Neural cell (in vitro differentiated cells): ENCODE data around the gene KLHL6. TPM values are rescaled to one million over a fixed set of nuclear protein-coding genes. Genes with fewer than 3 reads are reported as not detected.
"Not testable (repeated sequence)": the region's sequence is repeated elsewhere in the genome, so short reads cannot be mapped to it uniquely, and the experiment has no call there.

Experiments
- H2AFZ ChIP-seq: fragments of 200-600, 300-800 bp; sonication (generic), shearing (Covaris generic); 2 replicates; pipeline ENCODE4 v1.6.0; 2014; ENCODE audit warnings: low read depth, mild to moderate bottlenecking, antibody characterized with exemption, low read length, moderate library complexity
- H3F3A ChIP-seq: fragments of 200-600 bp; shearing (Covaris generic); 2 replicates; pipeline ENCODE4 v1.6.1; 2016; ENCODE audit warnings: mild to moderate bottlenecking, moderate library complexity, mixed read lengths, antibody characterized with exemption, low read length; ENCODE audit not compliant: insufficient read depth, poor library complexity, severe bottlenecking
- H3K27ac ChIP-seq: fragments of 200-600, 300-800 bp; sonication (generic), shearing (Covaris generic); 2 replicates; pipeline ENCODE4 v1.5.1; 2014; ENCODE audit warnings: mild to moderate bottlenecking, low read length, moderate library complexity
- H3K27me3 ChIP-seq: fragments of 300-800, 200-600 bp; sonication (generic), shearing (Covaris generic); 2 replicates; pipeline ENCODE4 v1.6.0; 2014; ENCODE audit warnings: mild to moderate bottlenecking, low read depth, low read length, moderate library complexity; ENCODE audit not compliant: insufficient read depth
- H3K36me3 ChIP-seq: fragments of 300-800, 200-600 bp; sonication (generic), shearing (Covaris generic); 2 replicates; pipeline ENCODE4 v1.5.1; 2014; ENCODE audit warnings: mild to moderate bottlenecking, antibody characterized with exemption, low read length, moderate library complexity; ENCODE audit not compliant: insufficient read depth
- H3K4me2 ChIP-seq: fragments of 300-800, 200-600 bp; sonication (generic), shearing (Covaris generic); 2 replicates; pipeline ENCODE4 v1.6.0; 2014; ENCODE audit warnings: mild to moderate bottlenecking, low read length
- H3K4me3 ChIP-seq: fragments of 300-800, 200-600 bp; sonication (generic), shearing (Covaris generic); 2 replicates; pipeline ENCODE4 v1.5.1; 2014; ENCODE audit warnings: mild to moderate bottlenecking, low read length, moderate library complexity
- H3K79me2 ChIP-seq: fragments of 200-600 bp; shearing (Covaris generic); replicated peaks from 2 replicates; pipeline ENCODE4 v1.6.0; 2014; ENCODE audit warnings: mild to moderate bottlenecking, low read length, moderate library complexity; ENCODE audit not compliant: insufficient read depth
- H3K9ac ChIP-seq: fragments of 300-800, 200-600 bp; sonication (generic), shearing (Covaris generic); 2 replicates; pipeline ENCODE4 v1.6.1; 2016; ENCODE audit warnings: mild to moderate bottlenecking, low read length, mixed read lengths
- H3K9me2 ChIP-seq: fragments of 200-600 bp; shearing (Covaris generic); 2 replicates; pipeline ENCODE4 v1.6.1; 2016; ENCODE audit warnings: mild to moderate bottlenecking, low read length, mixed read lengths; ENCODE audit not compliant: insufficient read depth
- H3K9me3 ChIP-seq: fragments of 200-600, 300-800 bp; sonication (generic), shearing (Covaris generic); 2 replicates; pipeline ENCODE4 v1.6.1; 2016; ENCODE audit warnings: mild to moderate bottlenecking, mixed run types, low read length, moderate library complexity, mixed read lengths
- H4K20me1 ChIP-seq: fragments of 200-600 bp; shearing (Covaris generic); 2 replicates; pipeline ENCODE4 v1.6.1; 2016; ENCODE audit warnings: mild to moderate bottlenecking, mixed run types; ENCODE audit not compliant: insufficient read depth
- CTCF ChIP-seq: fragments of 450-650 bp; IDR thresholded peaks from 2 replicates; pipeline ENCODE4 v1.5.1; 2014; ENCODE audit warnings: antibody characterized with exemption, mild to moderate bottlenecking, moderate library complexity; ENCODE audit not compliant: poor library complexity, severe bottlenecking
- EP300 ChIP-seq: fragments of 450-650 bp; conservative IDR thresholded peaks from 2 replicates; pipeline ENCODE4 v1.6.1; 2014; ENCODE audit warnings: antibody characterized with exemption, mild to moderate bottlenecking, moderate library complexity; ENCODE audit not compliant: poor library complexity, severe bottlenecking
- EZH2 ChIP-seq: fragments of 200-600, 300-800 bp; shearing (Covaris generic), sonication (generic); IDR thresholded peaks from 2 replicates; pipeline ENCODE4 v1.6.1; 2014; ENCODE audit warnings: antibody characterized with exemption, low read length, borderline replicate concordance, mild to moderate bottlenecking; ENCODE audit not compliant: insufficient read depth, poor library complexity, severe bottlenecking
- MXI1 ChIP-seq: fragments of 450-650 bp; conservative IDR thresholded peaks from 2 replicates; pipeline ENCODE4 v1.6.1; 2014; ENCODE audit warnings: antibody characterized with exemption, mild to moderate bottlenecking; ENCODE audit not compliant: poor library complexity, severe bottlenecking
- POLR2AphosphoS5 ChIP-seq: IDR thresholded peaks from 2 replicates; pipeline ENCODE4 v1.6.1; 2012
- RAD21 ChIP-seq: fragments of 450-650 bp; conservative IDR thresholded peaks from 2 replicates; pipeline ENCODE4 v1.6.1; 2014; ENCODE audit warnings: antibody characterized with exemption, mild to moderate bottlenecking, moderate library complexity
- REST ChIP-seq: IDR thresholded peaks from 2 replicates; pipeline ENCODE4 v1.6.1; 2012; ENCODE audit warnings: borderline replicate concordance
- SMC3 ChIP-seq: fragments of 450-650 bp; conservative IDR thresholded peaks from 2 replicates; pipeline ENCODE4 v1.6.1; 2014; ENCODE audit warnings: antibody characterized with exemption, mild to moderate bottlenecking, moderate library complexity; ENCODE audit not compliant: poor library complexity
- TAF1 ChIP-seq: IDR thresholded peaks from 2 replicates; pipeline ENCODE4 v1.6.1; 2012; ENCODE audit warnings: low read depth
- polyA plus RNA-seq: library from polyadenylated mRNA; depleted of rRNA; stranded (reverse); fragments of >200 nt; gene quantifications from 2 replicates; pipeline ENCODE4 v1.2.3, GENCODE V29; 2014

KLHL6 gene
- polyA plus RNA-seq, 1 donor from 2014 or later, result not detected

- Histone ChIP-seq H3K27ac (no peak overlapping the region), H3K9me3 (no peaks in the 10 kb centered on the region), H3K36me3 (no peaks in the 10 kb centered on the region), H4K20me1 (no peaks in the 10 kb centered on the region), H3K4me2 (no peak overlapping the region), H3K9me2 (no peaks in the 10 kb centered on the region), H3F3A (no peaks in the 10 kb centered on the region), H3K27me3 (no peaks in the 10 kb centered on the region), H3K79me2 (no peaks in the 10 kb centered on the region), H3K4me3 (no peak overlapping the region), H3K9ac (no peak overlapping the region), H2AFZ (no peak overlapping the region)
- TF ChIP-seq EZH2 (no peak), POLR2AphosphoS5 (no peak), TAF1 (no peak), SMC3 (no peak), RAD21 (no peak), REST (no peak), EP300 (no peak), MXI1 (no peak), CTCF (no peak)
These were observed 25.8 kb downstream of the KLHL6 start for GRCh38 chr3:183529717-183530116.

GRCh38 chr3:183529185-183529584 lies 26.3 kb downstream of the KLHL6 start:
- H3K9me3 ChIP-seq, result no peaks in the 10 kb centered on the region
- H3K4me2 ChIP-seq, result no peak overlapping the region
- H3K27me3 ChIP-seq, result no peaks in the 10 kb centered on the region
- H2AFZ ChIP-seq, result no peak overlapping the region
- no peak overlapping the region for H3K4me3 ChIP-seq
- no peaks in the 10 kb centered on the region for H3K36me3 ChIP-seq
- H3K27ac ChIP-seq, result no peak overlapping the region
- H3F3A ChIP-seq, result no peaks in the 10 kb centered on the region
- no peaks in the 10 kb centered on the region for H3K79me2 ChIP-seq
- no peaks in the 10 kb centered on the region for H4K20me1 ChIP-seq
- TF ChIP-seq RAD21, result no peak
- TF ChIP-seq MXI1, result no peak
- TF ChIP-seq REST, result no peak
- no peak for TF ChIP-seq TAF1
- TF ChIP-seq POLR2AphosphoS5, result no peak
- no peak for TF ChIP-seq CTCF
- no peaks in the 10 kb centered on the region for H3K9me2 ChIP-seq
- H3K9ac ChIP-seq, result no peak overlapping the region

GRCh38 chr3:183528758-183529157 lies 26.7 kb downstream of the KLHL6 start:
- not testable (repeated sequence) for H3K9me3 ChIP-seq, H3K4me2 ChIP-seq, H3K27me3 ChIP-seq, H3F3A ChIP-seq, H3K27ac ChIP-seq, H3K79me2 ChIP-seq, H3K9me2 ChIP-seq, H4K20me1 ChIP-seq, H3K36me3 ChIP-seq, H3K4me3 ChIP-seq, H2AFZ ChIP-seq, H3K9ac ChIP-seq
